Measurements from ENCODE around the gene OSBPL1A.

The OSBPL1A gene

GRCh38 chr18:24209558-24209957 is 188.1 kb downstream of the OSBPL1A start:
- DNase-seq: no peak

DNA sequence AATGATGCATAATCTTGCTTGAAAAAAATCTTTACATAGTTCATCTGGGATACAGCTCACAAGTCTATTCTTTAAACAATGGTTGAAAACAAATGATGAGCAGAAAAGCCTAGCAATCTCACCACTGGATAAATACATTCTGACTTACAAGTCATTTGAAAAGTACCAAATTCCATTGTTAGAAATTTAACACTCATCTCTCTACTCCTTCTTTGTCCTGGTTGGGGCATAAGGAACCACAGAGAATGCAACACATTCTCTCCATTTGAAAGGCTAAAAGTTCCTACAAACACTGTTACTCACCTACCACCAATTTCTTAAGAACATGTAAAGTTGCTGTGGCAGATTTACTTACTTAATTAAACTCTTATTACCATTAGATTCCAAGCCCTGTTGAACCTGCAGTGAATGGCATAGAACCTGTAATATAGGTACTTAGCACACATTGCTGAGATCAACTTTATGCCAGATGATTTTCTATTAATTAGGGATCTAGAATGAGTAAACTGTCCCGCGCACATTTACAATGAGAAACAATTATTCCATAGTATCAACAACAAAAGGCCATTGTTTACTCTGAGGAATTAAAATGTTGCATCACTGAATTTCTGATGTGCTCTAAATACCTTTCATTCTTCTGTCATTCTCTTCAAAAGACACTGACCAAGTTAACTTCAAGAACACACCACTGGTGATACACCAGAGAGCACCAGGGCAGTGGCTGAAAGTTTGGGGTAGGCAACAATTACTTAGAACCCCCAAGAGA is 189.2 kb downstream of the OSBPL1A start:
- no peak for DNase-seq

DNA sequence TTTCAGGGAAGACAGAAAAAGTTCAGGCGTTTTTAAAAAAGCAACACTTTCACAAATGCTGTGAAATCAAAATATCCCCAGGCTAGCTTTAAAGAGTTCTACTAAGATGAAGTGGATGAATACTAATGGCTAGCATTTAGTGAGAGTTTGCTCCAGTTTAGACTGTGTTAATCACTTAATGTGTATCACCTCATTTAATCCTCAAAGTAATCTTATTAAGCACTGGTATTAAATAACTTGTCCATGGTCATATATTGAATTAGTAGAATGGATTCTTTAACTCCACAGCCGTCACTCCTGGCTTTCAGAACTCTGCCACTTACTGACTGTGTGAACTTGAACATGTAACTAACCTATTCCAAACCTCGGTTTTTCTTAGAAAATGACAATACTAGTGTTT is 192.7 kb downstream of the OSBPL1A start:
- DNase-seq: no peak

- no peak for DNase-seq
Measured at GRCh38 chr18:24201699-24202687, 195.6 kb downstream of the OSBPL1A start.

DNA sequence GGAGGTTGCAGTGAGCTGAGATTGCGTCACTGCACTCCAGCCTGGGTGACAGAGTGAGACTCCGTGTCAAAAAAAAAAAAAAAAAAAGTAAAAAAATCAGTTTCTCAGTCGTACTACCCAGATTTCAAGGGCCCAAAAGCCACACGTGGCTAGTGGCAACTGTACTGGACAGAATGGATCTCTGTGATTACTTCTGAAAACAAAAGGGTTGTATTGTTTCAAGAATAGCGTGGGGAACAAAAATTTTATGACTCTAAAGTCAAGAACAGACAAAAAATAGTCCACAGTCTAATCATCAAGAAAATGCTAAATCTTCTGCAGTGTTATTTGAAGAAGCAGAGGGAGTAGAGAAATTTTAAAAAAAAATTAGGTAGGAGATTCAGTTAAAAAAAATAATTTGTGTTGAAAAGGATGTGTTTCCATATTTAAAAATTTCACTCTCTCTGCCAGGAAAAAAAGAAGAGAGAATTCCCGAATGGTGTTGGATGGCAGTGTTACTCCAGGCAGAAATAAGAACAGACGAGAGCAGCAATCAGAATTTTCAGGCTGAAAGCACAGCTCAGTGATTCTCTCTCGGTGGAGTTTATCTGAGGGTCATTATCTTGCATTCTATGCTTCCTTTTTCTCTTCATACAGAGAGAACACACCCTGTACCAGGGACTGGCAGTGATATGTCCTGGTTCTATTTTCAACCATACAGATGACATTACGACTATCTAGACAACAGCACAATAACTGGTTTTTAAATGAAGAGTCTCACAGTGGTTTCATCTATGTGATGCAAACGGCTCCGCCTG is 196.9 kb downstream of the OSBPL1A start:
- DNase-seq: no peak

- no peak for DNase-seq
Measured at GRCh38 chr18:24199372-24199962, 198.2 kb downstream of the OSBPL1A start.

DNA sequence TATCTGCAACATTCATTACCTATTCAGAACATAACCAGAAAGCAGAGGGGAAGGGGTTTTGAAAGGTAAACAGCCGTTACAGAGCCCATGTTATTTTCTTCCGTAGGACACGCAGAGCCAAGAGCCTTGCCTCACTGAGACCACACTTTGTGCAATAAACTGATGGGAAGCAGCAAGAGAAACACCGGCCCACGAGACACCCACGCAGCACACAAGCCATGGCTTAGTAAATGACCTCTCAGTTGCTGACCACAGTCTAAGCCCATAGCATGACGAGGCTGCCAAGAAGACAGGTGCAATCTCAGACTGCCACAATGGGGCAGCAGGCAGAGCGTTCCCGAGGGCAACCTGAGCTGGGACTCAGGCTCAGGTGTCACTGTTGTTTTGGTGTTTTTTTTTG is 199.2 kb downstream of the OSBPL1A start:
- no peak for DNase-seq

GRCh38 chr18:24197412-24197811 is 200.2 kb downstream of the OSBPL1A start:
- no peak for DNase-seq

GRCh38 chr18:24196764-24197163 is 200.9 kb downstream of the OSBPL1A start:
- no peak for DNase-seq

DNA sequence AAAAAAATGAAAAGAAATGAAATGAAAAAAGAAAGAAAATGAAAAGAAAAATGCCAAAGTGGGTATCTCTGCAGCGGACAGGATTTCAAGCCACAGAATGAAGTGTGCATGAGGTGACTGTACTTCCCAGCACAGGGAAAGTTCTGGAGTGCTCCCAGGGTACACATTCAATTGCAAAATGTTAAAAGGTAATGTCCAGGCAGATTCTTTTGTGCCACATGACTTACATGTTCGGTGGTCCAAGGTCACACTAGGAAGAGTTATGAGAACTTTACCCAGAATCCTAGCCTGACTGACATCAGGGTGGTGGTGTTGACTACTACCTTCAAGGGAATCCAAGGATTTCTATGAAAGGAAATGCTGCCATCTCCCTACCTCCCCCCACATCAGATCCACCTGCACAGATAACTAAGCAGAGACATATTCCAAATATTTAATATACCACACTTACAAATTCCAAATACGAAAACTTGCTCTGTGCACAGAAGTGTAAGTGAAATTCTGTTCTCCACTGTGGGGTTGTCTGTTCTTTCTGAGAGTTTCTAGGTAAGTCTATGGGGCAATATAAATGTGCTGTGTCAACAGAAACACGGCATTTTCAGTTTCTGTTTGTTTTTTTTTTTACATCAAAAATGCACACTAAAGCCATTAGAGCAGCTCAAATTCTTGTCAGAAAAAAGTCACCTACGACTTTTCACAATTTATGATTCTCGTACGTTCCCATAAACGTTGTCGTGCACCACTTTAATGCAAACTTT is 202.1 kb downstream of the OSBPL1A start:
- DNase-seq: no peak

DNA sequence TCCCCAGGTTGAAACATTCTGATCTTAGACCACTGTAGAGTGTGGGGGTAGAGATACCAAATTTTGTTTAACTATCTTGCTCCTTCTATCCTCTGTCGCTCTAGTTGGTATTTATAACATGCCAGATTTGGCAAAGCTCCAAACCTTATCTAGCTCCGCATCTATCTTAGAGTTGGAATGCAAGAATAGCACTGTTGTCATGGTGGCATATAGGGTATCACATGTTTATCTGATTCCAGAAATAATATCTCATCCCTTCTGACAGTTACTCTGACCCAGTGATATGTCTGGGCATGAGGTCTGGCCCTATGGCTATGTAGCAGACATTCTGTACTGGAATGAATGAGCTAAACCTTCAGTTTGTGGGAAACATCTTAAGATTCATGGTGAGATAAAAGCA is 207.0 kb downstream of the OSBPL1A start:
- DNase-seq: no peak

- DNase-seq: no peak
Measured at GRCh38 chr18:24189664-24190346, 207.8 kb downstream of the OSBPL1A start.

GRCh38 chr18:24189007-24189528 is 208.6 kb downstream of the OSBPL1A start:
- DNase-seq: no peak

DNA sequence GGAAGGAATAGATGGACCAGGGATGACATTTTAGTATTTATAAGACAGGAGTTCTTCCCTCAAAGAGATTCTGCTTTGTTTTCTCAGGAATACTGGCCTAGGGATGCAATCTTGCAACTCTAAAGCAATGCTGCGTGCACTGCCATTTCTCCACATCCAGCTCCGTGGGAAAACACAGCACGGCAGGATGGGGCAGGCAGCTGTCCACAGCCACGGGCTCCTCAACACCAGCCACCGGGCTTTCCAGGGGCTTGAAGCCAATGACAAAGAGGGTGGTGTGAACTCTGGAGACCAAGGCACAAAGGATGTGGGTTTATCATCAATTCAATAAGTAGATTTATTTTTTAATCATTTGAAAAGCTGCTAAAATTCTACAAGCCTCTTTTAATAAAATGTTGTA is 209.5 kb downstream of the OSBPL1A start:
- no peak for DNase-seq

DNA sequence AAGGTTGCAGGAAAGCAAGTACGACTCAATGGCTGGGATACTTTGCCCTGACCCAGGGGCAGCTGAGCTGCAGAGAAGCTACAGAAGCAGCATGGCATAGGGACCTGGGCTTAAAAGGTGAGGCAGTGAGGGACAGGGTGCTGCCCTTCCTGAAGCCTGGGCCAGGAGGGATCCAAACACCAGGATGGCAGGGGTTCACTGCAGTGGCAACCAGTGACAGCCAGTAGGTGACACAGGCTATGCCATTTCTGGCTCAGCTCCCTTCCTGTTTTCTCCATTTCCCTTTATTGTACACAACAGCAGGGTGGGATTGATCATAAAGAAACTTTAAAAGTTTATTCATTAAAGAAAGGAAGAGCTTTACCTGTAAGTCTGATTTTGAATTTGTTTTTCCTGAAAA is 209.9 kb downstream of the OSBPL1A start:
- no peak for DNase-seq

DNA sequence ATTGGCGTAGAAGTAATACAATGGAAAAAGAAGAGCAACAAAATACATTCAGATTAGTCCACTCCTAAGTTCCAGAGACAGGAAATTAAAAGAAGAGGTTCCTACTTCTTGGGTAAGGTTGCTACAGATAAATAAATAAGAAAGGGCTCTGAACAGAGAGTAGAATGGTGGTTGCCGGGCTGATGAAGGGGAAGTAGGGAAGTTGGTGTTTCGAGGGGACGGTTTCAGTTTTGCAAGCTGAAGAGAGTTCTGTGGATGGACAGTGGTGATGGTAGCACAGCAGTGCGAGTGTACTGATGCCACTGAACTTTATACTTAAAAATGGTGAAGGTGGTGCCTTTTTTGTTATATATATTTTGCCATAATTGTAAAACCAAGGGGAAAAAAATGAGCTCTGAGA is 210.6 kb downstream of the OSBPL1A start:
- DNase-seq: no peak

- no peak for DNase-seq
Measured at GRCh38 chr18:24185805-24186204, 211.8 kb downstream of the OSBPL1A start.

GRCh38 chr18:24181806-24182205 is 215.8 kb downstream of the OSBPL1A start:
- DNase-seq: no peak

GRCh38 chr18:24180048-24180447 is 217.6 kb downstream of the OSBPL1A start:
- DNase-seq: no peak

- DNase-seq: no peak
Measured at GRCh38 chr18:24177499-24178133, 220.0 kb downstream of the OSBPL1A start.

Data from stimulated activated CD8-positive, alpha-beta memory T cell treated with anti-CD3 and anti-CD28 coated beads, Interleukin-4, amount 100 ng/mL, for 48 hours (primary cell).